Endothelial cell of umbilical vein (primary cell): ENCODE measurements around the gene UBE2L3. TPM values are rescaled to one million over a fixed set of nuclear protein-coding genes. Genes with fewer than 3 reads are reported as not detected.

ENCODE experiments used
- BruUV-seq: library from RNA; stranded (reverse); fragments of 400-500 nt; replicated peaks from 2 replicates; lab custom pipeline; 2021; lab: Mats Ljungman, UMichigan
- CTCF ChIA-PET: fragments of 300-600, 350-600 bp; sonication (Branson Sonifier 250); formaldehyde crosslinking; loops from one replicate; lab custom pipeline; 2021; ENCODE audit warnings: antibody characterized with exemption, inconsistent platforms; lab: Charles Lee
- POLR2A ChIA-PET: fragments of 300-600, 350-600 bp; sonication (Branson Sonifier 250); formaldehyde crosslinking; loops from one replicate; lab custom pipeline; 2021; ENCODE audit warnings: antibody characterized with exemption, inconsistent platforms; lab: Charles Lee
- DNase-seq: peaks from one replicate; pipeline ENCODE4 v3.0.0-alpha.2; 2011; ENCODE audit warnings: low read depth, low spot score
- FAIRE-seq: peaks from 2 replicates; lab custom pipeline; 2011; peaks lifted over from hg19 to GRCh38; lab: Jason Lieb, UNC
- H2AFZ ChIP-seq: 2 replicates; pipeline ENCODE4 v1.6.0; 2012; ENCODE audit warnings: low read depth, low read length, control low read depth, inconsistent platforms
- H3K27ac ChIP-seq: 2 replicates; pipeline ENCODE4 v1.5.1; 2011; ENCODE audit warnings: low read depth, mild to moderate bottlenecking, control low read depth, low read length, moderate library complexity; ENCODE audit not compliant: insufficient read depth
- H3K27me3 ChIP-seq, 2 experiments: 2 replicates each; pipeline versions ENCODE4 v1.6.0 to v1.6.1; 2011; ENCODE audit warnings: low read length in 2 of 2, mixed read lengths in 1 of 2; ENCODE audit not compliant: control insufficient read depth in 2 of 2, insufficient read depth in 2 of 2
- H3K36me3 ChIP-seq, 2 experiments: 2 replicates in 1 of 2; 3 replicates in 1 of 2; pipeline ENCODE4 v1.5.1; 2011; ENCODE audit warnings: low read length in 2 of 2, mild to moderate bottlenecking in 1 of 2, moderate library complexity in 1 of 2; ENCODE audit not compliant: control insufficient read depth in 2 of 2, insufficient read depth in 2 of 2; ENCODE audit errors: extremely low read depth in 1 of 2
- H3K4me1 ChIP-seq: 3 replicates; pipeline ENCODE4 v1.5.1; 2011; ENCODE audit warnings: mild to moderate bottlenecking, low read length; ENCODE audit not compliant: control insufficient read depth, insufficient read depth; ENCODE audit errors: extremely low read depth
- H3K4me2 ChIP-seq: 2 replicates; pipeline ENCODE4 v1.6.1; 2011; ENCODE audit warnings: low read length, control low read depth, mixed read lengths; ENCODE audit not compliant: insufficient read depth
- H3K4me3 ChIP-seq, 3 experiments: fragments of 200-600 bp in 1 of 3; sonication (generic), shearing (Covaris generic) in 1 of 3; replicated peaks in 1 of 3; 2 replicates each; pipeline ENCODE4 v1.5.1; 2011 to 2016; ENCODE audit warnings: control low read depth in 3 of 3, low read length in 3 of 3, mild to moderate bottlenecking in 2 of 3, inconsistent platforms in 1 of 3, low read depth in 1 of 3, moderate library complexity in 1 of 3; ENCODE audit not compliant: insufficient read depth in 1 of 3
- H3K79me2 ChIP-seq: 2 replicates; pipeline ENCODE4 v1.6.0; 2012; ENCODE audit warnings: low read length, inconsistent platforms; ENCODE audit not compliant: control insufficient read depth, insufficient read depth
- H3K9ac ChIP-seq: replicated peaks from 2 replicates; pipeline ENCODE3; 2011; ENCODE audit warnings: low read length, control low read depth; ENCODE audit not compliant: insufficient read depth; ENCODE audit errors: extremely low read depth
- H3K9me1 ChIP-seq: replicated peaks from 3 replicates; pipeline ENCODE4 v1.6.0; 2011; ENCODE audit warnings: mild to moderate bottlenecking, low read length; ENCODE audit not compliant: control insufficient read depth, insufficient read depth; ENCODE audit errors: extremely low read depth
- H3K9me3 ChIP-seq: replicated peaks from 2 replicates; pipeline ENCODE4 v1.5.1; 2012; ENCODE audit warnings: low read length, inconsistent platforms; ENCODE audit not compliant: control insufficient read depth, insufficient read depth
- H4K20me1 ChIP-seq: replicated peaks from 2 replicates; pipeline ENCODE3; 2011; ENCODE audit warnings: mild to moderate bottlenecking, low read length; ENCODE audit not compliant: control insufficient read depth, insufficient read depth; ENCODE audit errors: extremely low read depth
- EZH2 ChIP-seq: IDR thresholded peaks from 2 replicates; pipeline ENCODE4 v1.6.1; 2012; ENCODE audit warnings: borderline replicate concordance, low read depth, mild to moderate bottlenecking, moderate library complexity, low read length, inconsistent platforms; ENCODE audit not compliant: severe bottlenecking
- FOS ChIP-seq: IDR thresholded peaks from 2 replicates; pipeline ENCODE4 v1.6.1; 2011; ENCODE audit warnings: mild to moderate bottlenecking, low read length, moderate library complexity, borderline replicate concordance; ENCODE audit not compliant: insufficient read depth
- GATA2 ChIP-seq: IDR thresholded peaks from 2 replicates; pipeline ENCODE4 v1.7.0; 2011; ENCODE audit warnings: low read depth, mild to moderate bottlenecking, moderate library complexity, mixed read lengths, low read length; ENCODE audit not compliant: insufficient read length, insufficient read depth
- JUN ChIP-seq: IDR thresholded peaks from 2 replicates; pipeline ENCODE4 v1.6.1; 2011; ENCODE audit warnings: borderline replicate concordance, low read depth; ENCODE audit not compliant: insufficient read length, insufficient read depth
- MAX ChIP-seq: IDR thresholded peaks from 2 replicates; pipeline ENCODE4 v1.6.1; 2011; ENCODE audit not compliant: insufficient read depth, insufficient read length
- MYC ChIP-seq: IDR thresholded peaks from one replicate; pipeline ENCODE4 v1.6.1; 2011; ENCODE audit warnings: mild to moderate bottlenecking, low read depth, low read length
- POLR2A ChIP-seq: IDR thresholded peaks from 2 replicates; pipeline ENCODE4 v1.6.1; 2012; ENCODE audit warnings: low read depth, mild to moderate bottlenecking, control low read depth, low read length
- POLR2AphosphoS5 ChIP-seq: IDR thresholded peaks from 2 replicates; pipeline ENCODE4 v1.6.1; 2012; ENCODE audit warnings: low read depth, mild to moderate bottlenecking, control low read depth, low read length, moderate library complexity; ENCODE audit not compliant: insufficient read depth
- dilution Hi-C: fragments of 300-500 bp; cut with MboI; formaldehyde crosslinking; loops from one replicate; pipeline ENCODE4 v1.15.0; 2019; ENCODE audit warnings: low sequenced_read_pairs; ENCODE audit not compliant: extremely low pct_ligation_motif_present
- intact Hi-C: fragments of 100-400 bp; cut with micrococcal nuclease; formaldehyde crosslinking; loops from one replicate; pipeline ENCODE4 v1.10.0; 2022
- polyA plus RNA-seq, 4 experiments: library from polyadenylated mRNA; depleted of rRNA in 3 of 4; stranded (reverse) in 3 of 4; unstranded in 1 of 4; fragments of >200 nt; gene quantifications; 2 replicates each; pipeline versions ENCODE4 v1.2.1 to v1.2.3, GENCODE V29; 2011 to 2012; ENCODE audit warnings: missing spikeins in 1 of 4
- total RNA-seq: library from RNA; stranded (reverse); gene quantifications from 2 replicates; pipeline ENCODE4 v1.2.3, GENCODE V29; 2021
- TF ChIP-seq, protein P1 (sequence below), 2 donors: IDR thresholded peaks; 1 replicate in 1 of 2; 2 replicates in 1 of 2; pipeline ENCODE4 v1.5.1; 2011; ENCODE audit warnings: low read length in 2 of 2, mild to moderate bottlenecking in 2 of 2, moderate library complexity in 2 of 2, control low read depth in 1 of 2, inconsistent platforms in 1 of 2, low read depth in 1 of 2; ENCODE audit not compliant: insufficient read depth in 1 of 2; ENCODE audit errors: extremely low read depth in 1 of 2

The UBE2L3 gene
- total and polyA plus RNA-seq, 2 donors (not counting 3 experiments of a cell fraction or from before 2014, with no cell fraction given) = 66.0 to 83.5 TPM

DNA sequence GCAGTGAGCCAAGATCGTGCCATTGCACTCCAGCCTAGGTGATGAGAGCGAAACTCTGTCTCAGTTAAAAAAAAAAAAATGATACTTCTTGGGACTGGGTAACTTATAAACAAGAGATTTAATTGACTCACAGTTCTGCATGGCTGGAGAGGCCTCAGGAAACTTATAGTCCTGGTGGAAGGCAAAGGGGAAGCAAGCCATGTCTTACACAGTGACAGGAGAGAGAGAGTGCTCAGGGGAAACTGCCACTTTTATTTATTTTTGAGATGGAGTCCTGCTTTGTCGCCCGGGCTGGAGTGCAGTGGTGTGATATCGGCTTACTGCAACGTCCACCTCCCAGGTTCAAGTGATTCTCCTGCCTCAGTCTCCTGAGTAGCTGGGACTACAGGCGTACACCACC lies 82.8 kb downstream of the UBE2L3 start:
- dilution Hi-C loops (no loop called here), intact Hi-C loops (loop anchor here (10.0 kb wide), 1 partner anchor 165 kb away; no protein-coding TSS in a partner anchor)
- no TSS peak for BruUV-seq
- FAIRE-seq = no peak
- peaks cover 3 to 8% of the 10 kb centered on the region in 2 experiments for H3K36me3 ChIP-seq
- TF ChIP-seq, protein P1, sequence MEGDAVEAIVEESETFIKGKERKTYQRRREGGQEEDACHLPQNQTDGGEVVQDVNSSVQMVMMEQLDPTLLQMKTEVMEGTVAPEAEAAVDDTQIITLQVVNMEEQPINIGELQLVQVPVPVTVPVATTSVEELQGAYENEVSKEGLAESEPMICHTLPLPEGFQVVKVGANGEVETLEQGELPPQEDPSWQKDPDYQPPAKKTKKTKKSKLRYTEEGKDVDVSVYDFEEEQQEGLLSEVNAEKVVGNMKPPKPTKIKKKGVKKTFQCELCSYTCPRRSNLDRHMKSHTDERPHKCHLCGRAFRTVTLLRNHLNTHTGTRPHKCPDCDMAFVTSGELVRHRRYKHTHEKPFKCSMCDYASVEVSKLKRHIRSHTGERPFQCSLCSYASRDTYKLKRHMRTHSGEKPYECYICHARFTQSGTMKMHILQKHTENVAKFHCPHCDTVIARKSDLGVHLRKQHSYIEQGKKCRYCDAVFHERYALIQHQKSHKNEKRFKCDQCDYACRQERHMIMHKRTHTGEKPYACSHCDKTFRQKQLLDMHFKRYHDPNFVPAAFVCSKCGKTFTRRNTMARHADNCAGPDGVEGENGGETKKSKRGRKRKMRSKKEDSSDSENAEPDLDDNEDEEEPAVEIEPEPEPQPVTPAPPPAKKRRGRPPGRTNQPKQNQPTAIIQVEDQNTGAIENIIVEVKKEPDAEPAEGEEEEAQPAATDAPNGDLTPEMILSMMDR (IDR thresholded peaks at IDR 0.05; ENCODE audit: extremely low read depth in 1 of 2, insufficient read depth in 1 of 2, low read depth in 1 of 2, low read length in 2 of 2) = no peak
- TF ChIP-seq POLR2A = no peak
- TF ChIP-seq POLR2AphosphoS5 = no peak
- no peak for TF ChIP-seq MYC
- TF ChIP-seq MAX = no peak
- TF ChIP-seq JUN = no peak
- TF ChIP-seq EZH2 = no peak
- no peak for TF ChIP-seq FOS
- no peak for TF ChIP-seq GATA2
- no peak overlapping the region for H3K4me3 ChIP-seq
- no peaks in the 10 kb centered on the region for H3K27me3 ChIP-seq
- no peak for DNase-seq
- no peak overlapping the region for H3K9ac ChIP-seq
- H4K20me1 ChIP-seq = no peaks in the 10 kb centered on the region
- peaks cover 19% of the 10 kb centered on the region for H3K79me2 ChIP-seq
- H3K9me1 ChIP-seq = no peaks in the 10 kb centered on the region
- H3K4me1 ChIP-seq = peaks cover 17% of the 10 kb centered on the region
- H3K9me3 ChIP-seq = no peaks in the 10 kb centered on the region
- ChIA-PET CTCF (no interaction called here), POLR2A (no interaction called here)
- no peak overlapping the region for H3K4me2 ChIP-seq
- no peak overlapping the region for H3K27ac ChIP-seq
- H2AFZ ChIP-seq = no peak overlapping the region
